ENCODE results near the gene NIPSNAP3A.

The NIPSNAP3A gene

GRCh38 chr9:104725014-104725413, 22.5 kb upstream of the NIPSNAP3A start:
- H3K27ac ChIP-seq (replicated peaks): no peak overlapping the region
- TF ChIP-seq POLR2AphosphoS5 (IDR thresholded peaks at IDR 0.05; ENCODE audit: low read depth): no peak
- no peak for TF ChIP-seq CTCF (IDR thresholded peaks at IDR 0.05; ENCODE audit: insufficient read depth, low read length)
- no peak for TF ChIP-seq SPI1 (IDR thresholded peaks at IDR 0.05; ENCODE audit: borderline replicate concordance, low read depth)
- TF ChIP-seq GABPA (IDR thresholded peaks at IDR 0.05; ENCODE audit: low read depth): no peak
- TF ChIP-seq REST (IDR thresholded peaks at IDR 0.05; ENCODE audit: insufficient replicate concordance, low read depth): no peak
- H3K27me3 ChIP-seq (ENCODE audit: insufficient read depth, poor library complexity, severe bottlenecking): no peaks in the 10 kb centered on the region
- no peak overlapping the region for H3K4me3 ChIP-seq (replicated peaks; ENCODE audit: insufficient read depth, low read length)
- DNase-seq (ENCODE audit: low read depth in 1 of 2, low spot score in 1 of 2): no peak

GRCh38 chr9:104738452-104738851, 9.0 kb upstream of the NIPSNAP3A start:
- Histone ChIP-seq H3K27me3 (ENCODE audit: insufficient read depth, poor library complexity, severe bottlenecking) (no peaks in the 10 kb centered on the region), H3K4me3 (replicated peaks; ENCODE audit: insufficient read depth, low read length) (no peak overlapping the region), H3K27ac (replicated peaks) (no peak overlapping the region)
- TF ChIP-seq POLR2AphosphoS5 (IDR thresholded peaks at IDR 0.05; ENCODE audit: low read depth) (no peak), GABPA (IDR thresholded peaks at IDR 0.05; ENCODE audit: low read depth) (no peak), REST (IDR thresholded peaks at IDR 0.05; ENCODE audit: insufficient replicate concordance, low read depth) (no peak), SPI1 (IDR thresholded peaks at IDR 0.05; ENCODE audit: borderline replicate concordance, low read depth) (no peak), CTCF (IDR thresholded peaks at IDR 0.05; ENCODE audit: insufficient read depth, low read length) (no peak)
- DNase-seq (ENCODE audit: low read depth in 1 of 2, low spot score in 1 of 2): no peak

- H3K27me3 ChIP-seq (ENCODE audit: insufficient read depth, poor library complexity, severe bottlenecking): no peaks in the 10 kb centered on the region
- TF ChIP-seq SPI1 (IDR thresholded peaks at IDR 0.05; ENCODE audit: borderline replicate concordance, low read depth) (no peak), REST (IDR thresholded peaks at IDR 0.05; ENCODE audit: insufficient replicate concordance, low read depth) (no peak), POLR2AphosphoS5 (IDR thresholded peaks at IDR 0.05; ENCODE audit: low read depth) (no peak), CTCF (IDR thresholded peaks at IDR 0.05; ENCODE audit: insufficient read depth, low read length) (no peak), GABPA (IDR thresholded peaks at IDR 0.05; ENCODE audit: low read depth) (no peak)
- DNase-seq (ENCODE audit: low read depth in 1 of 2, low spot score in 1 of 2): no peak
- H3K27ac ChIP-seq (replicated peaks): no peak overlapping the region
- no peak overlapping the region for H3K4me3 ChIP-seq (replicated peaks; ENCODE audit: insufficient read depth, low read length)
Measured at GRCh38 chr9:104740621-104741020, 6.9 kb upstream of the NIPSNAP3A start.

Data from HL-60 (cell line).